Measurements from ENCODE around the gene PANX2.

PANX2 gene

DNA sequence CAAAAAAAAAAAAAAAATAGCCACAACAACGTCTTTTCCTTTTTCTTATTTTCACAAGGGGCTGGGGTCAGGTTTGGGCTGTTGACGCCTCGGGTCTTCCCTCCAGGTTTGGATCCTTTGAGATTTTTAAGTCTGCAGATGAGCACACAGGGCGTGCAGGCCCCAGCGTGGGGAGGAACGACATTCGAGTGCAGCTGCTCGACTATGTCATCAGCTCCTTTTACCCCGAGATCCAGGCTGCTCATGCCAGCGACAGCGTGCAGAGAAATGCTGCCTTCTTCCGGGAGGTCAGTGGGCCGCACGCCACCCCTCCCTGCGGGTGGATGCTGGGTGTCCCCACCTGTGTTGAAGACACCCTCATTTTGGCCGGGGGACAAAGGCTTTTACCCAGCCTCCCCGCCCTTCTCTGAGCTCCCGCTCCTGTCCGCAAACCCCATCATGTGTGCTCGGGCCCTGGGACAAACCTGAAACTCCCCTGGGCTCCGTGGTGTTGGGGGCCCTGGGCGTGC is 38.0 kb downstream of the PANX2 start:
- peaks cover 30% of the 10 kb centered on the region for H3K4me1 ChIP-seq (ENCODE audit: insufficient read depth, low read length, severe bottlenecking)

DNA sequence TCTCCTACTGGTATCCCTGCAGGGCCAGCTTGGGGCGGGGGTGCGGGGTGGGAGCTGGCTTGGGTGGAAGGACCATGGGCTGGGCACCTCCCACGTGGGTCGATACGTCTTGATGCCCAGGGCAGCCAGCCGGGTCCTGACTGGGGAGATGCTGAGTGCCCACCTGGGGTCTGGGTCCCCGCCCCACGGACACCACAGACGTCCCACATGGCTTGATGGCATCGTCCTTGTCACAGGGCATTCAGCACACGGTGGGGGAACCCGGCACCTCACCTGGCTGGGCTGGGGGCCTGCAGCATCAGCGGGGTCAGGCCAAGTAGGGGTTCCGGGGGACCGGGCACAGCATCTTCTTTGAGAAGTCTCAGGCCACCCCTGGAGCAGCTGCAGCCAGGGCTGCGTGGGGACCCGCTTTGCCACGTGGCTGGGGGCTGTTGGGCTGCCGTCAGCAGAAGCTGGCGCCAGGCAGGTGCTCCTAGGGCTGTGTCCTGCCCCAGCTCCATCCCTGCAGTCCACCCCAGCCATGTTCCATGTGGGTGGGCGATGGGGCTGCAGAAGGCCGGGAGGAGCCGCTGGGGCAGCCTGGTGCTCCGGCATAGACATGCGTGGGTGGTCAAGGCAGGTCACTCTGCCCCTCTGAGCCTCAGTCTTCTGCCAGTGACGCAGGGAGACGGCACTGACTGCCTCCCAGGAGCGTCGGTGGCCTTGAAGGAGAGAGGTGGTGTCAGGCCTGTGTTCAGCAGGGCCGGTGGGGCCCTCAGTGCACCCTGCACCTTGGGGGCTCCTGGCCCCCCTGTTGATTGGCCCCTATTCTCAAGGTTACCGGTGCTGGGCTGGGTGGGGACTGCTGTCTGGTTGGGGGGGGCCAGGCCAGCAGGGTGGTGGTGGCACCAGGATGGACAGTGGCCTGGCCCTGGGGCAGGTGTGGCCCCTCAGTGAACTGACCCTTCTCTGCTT is 38.7 kb downstream of the PANX2 start:
- H3F3A ChIP-seq (ENCODE audit: insufficient read depth, low read length): no peaks in the 10 kb centered on the region
- H3K36me3 ChIP-seq (ENCODE audit: insufficient read depth, low read length): peaks cover 78% of the 10 kb centered on the region
- no peaks in the 10 kb centered on the region for H3K27me3 ChIP-seq (ENCODE audit: insufficient read depth, low read length)
- H3K4me3 ChIP-seq (ENCODE audit: low read depth, low read length, poor library complexity, severe bottlenecking): no peak overlapping the region
- H3K27ac ChIP-seq (ENCODE audit: low read depth, low read length, poor library complexity, severe bottlenecking): peak overlapping the region; percentile 71
- H3K4me2 ChIP-seq (ENCODE audit: low read length): 0 out of 2 replicates have a peak overlapping the region, but pooled peaks have one; percentile 17
- H3K79me2 ChIP-seq (ENCODE audit: insufficient read depth, low read length): peaks cover 7% of the 10 kb centered on the region
- H3K9me2 ChIP-seq (ENCODE audit: low read depth, low read length): no peaks in the 10 kb centered on the region
- no peak overlapping the region for H2AFZ ChIP-seq (ENCODE audit: low read length)
- H4K20me1 ChIP-seq (ENCODE audit: insufficient read depth, low read length): no peaks in the 10 kb centered on the region
- no peaks in the 10 kb centered on the region for H3K9me3 ChIP-seq (ENCODE audit: low read length)
- no peak for TF ChIP-seq EZH2 (IDR thresholded peaks at IDR 0.05; ENCODE audit: borderline replicate concordance, low read length)
- TF ChIP-seq, protein P1, sequence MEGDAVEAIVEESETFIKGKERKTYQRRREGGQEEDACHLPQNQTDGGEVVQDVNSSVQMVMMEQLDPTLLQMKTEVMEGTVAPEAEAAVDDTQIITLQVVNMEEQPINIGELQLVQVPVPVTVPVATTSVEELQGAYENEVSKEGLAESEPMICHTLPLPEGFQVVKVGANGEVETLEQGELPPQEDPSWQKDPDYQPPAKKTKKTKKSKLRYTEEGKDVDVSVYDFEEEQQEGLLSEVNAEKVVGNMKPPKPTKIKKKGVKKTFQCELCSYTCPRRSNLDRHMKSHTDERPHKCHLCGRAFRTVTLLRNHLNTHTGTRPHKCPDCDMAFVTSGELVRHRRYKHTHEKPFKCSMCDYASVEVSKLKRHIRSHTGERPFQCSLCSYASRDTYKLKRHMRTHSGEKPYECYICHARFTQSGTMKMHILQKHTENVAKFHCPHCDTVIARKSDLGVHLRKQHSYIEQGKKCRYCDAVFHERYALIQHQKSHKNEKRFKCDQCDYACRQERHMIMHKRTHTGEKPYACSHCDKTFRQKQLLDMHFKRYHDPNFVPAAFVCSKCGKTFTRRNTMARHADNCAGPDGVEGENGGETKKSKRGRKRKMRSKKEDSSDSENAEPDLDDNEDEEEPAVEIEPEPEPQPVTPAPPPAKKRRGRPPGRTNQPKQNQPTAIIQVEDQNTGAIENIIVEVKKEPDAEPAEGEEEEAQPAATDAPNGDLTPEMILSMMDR (IDR thresholded peaks at IDR 0.05; ENCODE audit: low read length): no peak
- H3K4me1 ChIP-seq (ENCODE audit: insufficient read depth, low read length, severe bottlenecking): peaks cover 30% of the 10 kb centered on the region
- no peak overlapping the region for H3K9ac ChIP-seq (ENCODE audit: low read length)

More for the DNA sequence above, 38.0 kb downstream of the PANX2 start:
- Histone ChIP-seq H3K79me2 (ENCODE audit: insufficient read depth, low read length) (peaks cover 12% of the 10 kb centered on the region), H3K4me3 (ENCODE audit: low read depth, low read length, poor library complexity, severe bottlenecking) (no peak overlapping the region), H3F3A (ENCODE audit: insufficient read depth, low read length) (no peaks in the 10 kb centered on the region), H3K36me3 (ENCODE audit: insufficient read depth, low read length) (peaks cover 77% of the 10 kb centered on the region), H2AFZ (ENCODE audit: low read length) (no peak overlapping the region), H4K20me1 (ENCODE audit: insufficient read depth, low read length) (no peaks in the 10 kb centered on the region), H3K9me2 (ENCODE audit: low read depth, low read length) (no peaks in the 10 kb centered on the region), H3K27ac (ENCODE audit: low read depth, low read length, poor library complexity, severe bottlenecking) (peak overlapping the region; percentile 71), H3K9ac (ENCODE audit: low read length) (no peak overlapping the region), H3K4me2 (ENCODE audit: low read length) (no peak overlapping the region), H3K9me3 (ENCODE audit: low read length) (no peaks in the 10 kb centered on the region), H3K27me3 (ENCODE audit: insufficient read depth, low read length) (no peaks in the 10 kb centered on the region)
- TF ChIP-seq EZH2 (IDR thresholded peaks at IDR 0.05; ENCODE audit: borderline replicate concordance, low read length): no peak
- TF ChIP-seq, protein P1 (IDR thresholded peaks at IDR 0.05; ENCODE audit: low read length): no peak

DNA sequence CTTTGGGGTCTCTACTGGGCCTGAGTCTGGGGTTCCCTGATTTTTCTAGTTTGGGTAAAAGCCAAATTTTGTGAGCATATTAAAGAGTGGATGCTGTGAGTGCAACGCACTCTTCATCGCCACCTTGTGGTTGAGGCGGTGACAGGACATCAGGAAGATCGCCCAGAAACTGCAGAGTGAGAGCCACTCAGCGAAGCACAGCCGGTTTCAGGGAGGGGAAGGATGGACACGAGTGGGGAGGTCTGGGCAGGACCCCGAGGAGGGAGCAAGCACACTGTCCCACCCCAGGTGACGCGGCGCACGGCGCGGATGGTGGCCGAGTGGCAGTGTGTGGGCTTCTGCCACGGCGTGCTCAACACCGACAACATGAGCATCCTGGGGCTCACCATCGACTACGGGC is 39.4 kb downstream of the PANX2 start:
- Histone ChIP-seq H3K9ac (ENCODE audit: low read length) (no peak overlapping the region), H3K36me3 (ENCODE audit: insufficient read depth, low read length) (peaks cover 79% of the 10 kb centered on the region), H3K4me1 (ENCODE audit: insufficient read depth, low read length, severe bottlenecking) (peaks cover 24% of the 10 kb centered on the region), H3K4me2 (ENCODE audit: low read length) (no peak overlapping the region), H3K9me2 (ENCODE audit: low read depth, low read length) (no peaks in the 10 kb centered on the region), H3K9me3 (ENCODE audit: low read length) (no peaks in the 10 kb centered on the region), H3K27ac (ENCODE audit: low read depth, low read length, poor library complexity, severe bottlenecking) (no peak overlapping the region), H3K4me3 (ENCODE audit: low read depth, low read length, poor library complexity, severe bottlenecking) (no peak overlapping the region), H3K79me2 (ENCODE audit: insufficient read depth, low read length) (peaks cover 7% of the 10 kb centered on the region), H3F3A (ENCODE audit: insufficient read depth, low read length) (no peaks in the 10 kb centered on the region), H3K27me3 (ENCODE audit: insufficient read depth, low read length) (no peaks in the 10 kb centered on the region), H4K20me1 (ENCODE audit: insufficient read depth, low read length) (no peaks in the 10 kb centered on the region), H2AFZ (ENCODE audit: low read length) (no peak overlapping the region)
- TF ChIP-seq EZH2 (IDR thresholded peaks at IDR 0.05; ENCODE audit: borderline replicate concordance, low read length): no peak
- TF ChIP-seq, protein P1 (IDR thresholded peaks at IDR 0.05; ENCODE audit: low read length): peak; percentile 94

All from OCI-LY1 (cell line).